GM21390 (cell line): ENCODE measurements around the gene PTPRR.

Experiments used
- ATAC-seq: cut with Tn5 transposase; IDR thresholded peaks from one replicate; pipeline ENCODE4 v1.9.1; 2021; ENCODE audit not compliant: unreplicated experiment

The PTPRR gene

DNA sequence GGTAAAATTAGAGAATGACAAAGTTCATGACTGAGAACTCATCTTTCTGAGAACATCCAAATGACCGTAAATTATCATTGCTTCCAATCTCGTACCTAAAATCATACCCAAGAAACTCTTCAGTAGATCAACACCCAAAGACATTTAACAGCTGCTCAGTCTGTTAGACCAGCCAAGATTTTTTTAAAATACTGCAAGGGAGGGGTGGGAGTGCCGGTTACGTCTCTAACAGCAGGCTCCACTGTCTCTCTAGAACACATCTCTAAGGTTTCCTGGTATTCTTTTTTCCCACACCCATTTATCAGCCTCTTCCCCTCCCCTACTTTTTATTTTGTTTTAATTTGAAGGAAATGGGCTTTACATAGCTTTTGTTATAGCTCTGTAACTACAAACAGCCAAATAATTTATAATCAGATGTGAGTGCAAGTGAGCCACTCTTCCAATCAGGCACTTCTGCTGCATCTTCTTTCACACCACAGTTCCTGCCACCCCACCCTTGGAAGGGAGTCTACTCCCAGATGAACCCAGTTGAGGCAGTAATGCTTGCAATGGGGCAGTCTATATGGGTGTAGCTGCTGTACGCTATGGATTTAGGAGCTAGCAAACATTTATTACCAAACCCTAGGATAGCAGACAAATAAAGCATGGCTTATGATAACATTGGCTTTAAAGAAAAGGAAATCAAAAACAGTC is 305.2 kb downstream of the PTPRR start:
- no peak for ATAC-seq

DNA sequence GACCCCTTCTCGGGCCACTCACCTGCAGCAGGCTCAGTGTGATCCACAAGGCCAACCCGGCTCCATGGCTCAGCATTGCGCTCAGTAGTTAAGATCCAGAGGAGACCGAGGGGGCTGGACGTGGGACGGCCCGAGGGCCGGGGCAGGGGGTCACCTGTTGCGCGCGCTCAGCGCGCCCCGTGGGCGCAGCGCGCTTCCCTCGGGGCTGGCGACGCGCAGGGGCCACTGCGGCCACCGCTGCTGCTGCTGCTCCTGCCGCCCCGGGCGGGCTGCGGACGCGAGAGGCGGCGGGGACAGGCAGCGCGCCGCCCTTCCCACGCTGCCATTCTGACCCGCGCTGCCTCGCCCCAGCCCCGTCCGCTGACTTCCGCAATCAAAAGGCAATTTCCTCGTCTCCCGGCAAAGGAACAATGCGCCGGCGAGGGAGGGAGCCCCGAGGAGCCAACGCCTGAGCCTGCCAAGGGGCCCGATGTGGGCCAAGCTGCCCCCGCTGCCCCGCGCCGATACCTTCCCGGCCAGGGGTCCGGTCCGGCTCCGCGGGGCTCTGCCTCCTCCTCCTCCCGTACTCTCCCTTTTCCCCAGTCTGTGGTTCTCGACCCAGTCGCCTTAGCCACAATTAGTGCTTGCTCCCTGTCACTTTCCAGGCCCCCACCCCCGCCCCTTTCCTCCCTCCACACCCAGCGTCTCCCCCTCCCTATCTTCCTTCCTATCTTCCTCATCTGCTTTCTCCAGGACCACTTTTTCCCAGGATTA is 310.6 kb downstream of the PTPRR start:
- ATAC-seq: no peak

DNA sequence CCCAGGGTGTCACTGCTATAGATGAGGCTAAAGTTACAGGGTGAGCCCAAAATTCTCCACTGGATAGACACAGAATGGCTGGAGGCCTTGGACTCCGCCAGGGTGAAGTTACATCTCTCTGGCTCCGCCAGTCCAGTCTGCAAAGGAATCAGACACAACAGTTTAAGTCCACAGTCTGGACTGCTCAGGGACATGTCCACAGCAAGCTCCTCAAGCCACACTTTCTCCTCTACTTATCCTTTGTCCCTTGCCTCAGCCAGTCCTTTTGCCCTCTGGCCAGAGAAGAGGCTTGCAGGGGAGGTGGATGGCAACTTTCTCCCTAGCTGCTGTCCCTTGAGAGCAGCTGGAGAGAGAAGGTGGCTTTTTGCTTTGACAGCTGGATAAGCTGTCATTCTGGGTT is 311.3 kb downstream of the PTPRR start:
- no peak for ATAC-seq

DNA sequence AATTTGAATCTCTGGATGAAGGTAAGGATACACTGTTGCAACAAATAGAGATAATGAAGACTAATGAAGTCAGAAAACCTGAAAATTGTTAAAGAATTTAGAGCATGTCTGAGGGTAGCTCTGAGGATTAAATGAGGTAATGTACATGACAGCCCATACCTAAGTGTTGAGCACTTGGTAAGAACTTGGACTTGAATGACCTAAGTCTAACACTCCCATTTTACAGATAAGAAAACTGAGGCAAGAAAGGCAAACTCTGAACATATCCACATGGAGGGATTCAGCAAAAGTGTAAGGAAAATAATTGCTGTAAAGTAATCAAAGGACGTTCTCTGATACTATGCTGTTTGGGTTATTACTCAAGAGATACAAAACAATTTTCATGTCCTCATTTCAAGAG is 312.4 kb downstream of the PTPRR start:
- no peak for ATAC-seq

DNA sequence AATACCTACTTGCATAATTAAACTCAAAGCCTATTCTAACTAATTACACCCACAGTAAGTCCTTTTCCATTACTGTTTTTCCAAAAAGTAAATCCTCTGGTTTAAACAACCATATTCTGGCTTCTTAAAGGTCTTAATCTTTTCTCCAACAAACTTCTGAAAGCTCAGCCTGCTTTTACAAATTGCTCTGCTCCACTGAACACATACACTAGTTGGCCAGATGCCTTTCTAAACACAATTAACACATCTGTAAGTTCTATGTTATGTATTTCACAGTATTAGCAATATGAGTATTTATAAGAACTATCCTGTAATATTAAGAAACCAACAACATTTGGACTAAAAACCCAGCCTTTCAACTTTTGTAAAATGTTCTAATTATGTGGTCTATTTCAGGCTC is 313.4 kb downstream of the PTPRR start:
- ATAC-seq: no peak

DNA sequence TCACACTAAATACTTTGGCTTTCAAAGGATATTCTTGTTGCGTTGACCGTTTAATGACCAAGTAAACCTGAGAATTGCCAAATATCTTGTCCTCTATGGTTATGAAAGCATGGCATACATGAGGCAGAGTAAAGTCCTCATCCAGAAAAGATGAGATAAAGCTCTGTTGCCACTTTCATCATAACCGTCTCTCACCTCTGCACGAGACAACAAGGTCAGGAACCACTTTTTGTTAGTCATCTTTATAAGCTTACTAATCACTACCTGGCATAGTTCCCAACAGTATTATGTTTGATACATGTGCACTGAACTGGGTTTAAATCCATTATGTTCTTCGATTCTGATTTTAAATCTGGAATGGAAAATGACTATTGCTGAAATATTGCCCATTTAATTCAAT is 314.6 kb downstream of the PTPRR start:
- no peak for ATAC-seq

DNA sequence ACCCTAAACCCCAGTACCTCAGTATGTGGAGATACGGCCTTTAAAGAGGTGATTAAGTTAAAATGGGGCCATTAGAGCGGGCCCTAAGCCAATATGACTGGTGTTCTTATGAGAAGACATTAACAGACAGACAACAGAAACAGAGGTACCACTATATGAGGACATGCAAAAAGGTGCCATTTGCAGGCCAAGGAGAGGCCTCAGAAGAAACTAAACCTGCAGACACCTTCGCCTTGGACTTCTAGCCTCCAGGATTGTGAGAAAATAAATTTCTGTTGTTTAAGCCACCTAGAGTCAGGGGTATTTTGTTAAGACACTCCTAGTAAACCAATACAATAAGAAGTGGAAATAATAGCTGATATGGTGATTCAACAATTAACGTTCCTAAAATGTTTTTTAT is 315.9 kb downstream of the PTPRR start:
- ATAC-seq: no peak

DNA sequence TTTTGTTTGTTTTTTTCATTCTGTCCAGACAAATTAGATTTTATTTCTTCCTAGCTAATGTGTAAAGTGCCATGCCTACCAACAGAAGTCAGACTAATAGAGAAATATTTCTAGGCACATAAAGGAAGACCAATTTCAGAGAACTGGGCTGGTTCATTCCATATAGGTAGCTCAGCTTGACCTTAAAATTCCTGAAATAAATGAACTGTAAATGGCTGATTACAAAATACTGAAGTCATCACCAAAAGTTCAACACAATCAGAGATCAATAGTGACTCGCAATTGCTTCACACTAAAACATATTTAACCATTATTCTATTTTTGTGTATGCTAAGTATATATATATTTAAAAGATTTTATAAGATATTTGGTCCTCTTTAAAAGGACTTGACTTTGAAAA is 317.5 kb downstream of the PTPRR start:
- no peak for ATAC-seq

DNA sequence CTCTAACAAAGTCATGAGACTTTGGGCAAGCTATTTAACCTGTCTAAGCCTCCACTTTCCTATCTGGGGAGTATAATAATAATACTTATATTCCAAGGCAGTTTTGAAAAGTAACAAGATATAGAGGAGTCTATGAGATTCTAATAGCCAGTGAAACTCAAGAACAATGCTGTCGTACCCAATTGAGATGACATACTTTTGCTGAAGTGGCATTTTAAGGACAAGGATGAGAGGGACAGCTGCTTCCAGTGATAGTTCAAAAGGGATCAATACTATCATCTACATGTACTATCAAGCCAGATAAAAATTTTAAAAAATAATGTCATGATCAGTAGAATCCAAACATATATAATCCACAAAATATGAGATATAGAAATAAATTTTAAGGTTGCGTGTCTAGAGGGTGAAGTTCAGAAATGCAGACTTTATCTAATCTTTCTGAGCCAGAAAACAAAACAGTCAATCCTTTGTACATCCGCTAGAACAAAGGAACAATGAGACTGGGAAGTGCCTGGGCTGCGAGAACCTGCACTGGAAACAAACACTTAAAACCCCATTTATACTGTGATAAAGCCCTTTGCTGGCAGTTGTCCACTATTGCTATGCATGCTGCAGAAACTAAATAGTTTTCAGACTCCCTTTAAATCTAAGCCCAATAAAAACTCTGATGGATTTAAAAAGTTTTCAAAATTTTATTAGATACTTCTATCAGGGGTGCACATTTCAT is 321.9 kb downstream of the PTPRR start:
- no peak for ATAC-seq

DNA sequence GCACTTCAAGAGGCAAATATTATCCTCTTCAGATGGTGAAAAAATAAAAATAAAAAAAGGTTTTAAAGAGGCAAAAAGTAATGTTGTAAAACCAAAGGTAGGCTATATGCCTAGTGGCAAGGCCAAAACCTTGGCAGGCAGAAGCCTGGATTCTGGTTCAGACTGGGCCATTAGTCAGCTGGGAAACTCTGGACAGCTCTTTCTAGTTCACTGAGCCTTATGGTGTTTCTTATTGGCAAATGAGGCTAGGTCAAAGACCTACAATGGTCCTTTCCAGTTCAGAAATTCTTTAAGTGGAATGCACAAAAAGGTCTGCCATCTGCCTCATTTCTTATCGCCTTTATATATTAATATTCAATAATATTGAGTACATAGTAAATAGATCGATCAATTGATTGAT is 327.9 kb downstream of the PTPRR start:
- no peak for ATAC-seq

DNA sequence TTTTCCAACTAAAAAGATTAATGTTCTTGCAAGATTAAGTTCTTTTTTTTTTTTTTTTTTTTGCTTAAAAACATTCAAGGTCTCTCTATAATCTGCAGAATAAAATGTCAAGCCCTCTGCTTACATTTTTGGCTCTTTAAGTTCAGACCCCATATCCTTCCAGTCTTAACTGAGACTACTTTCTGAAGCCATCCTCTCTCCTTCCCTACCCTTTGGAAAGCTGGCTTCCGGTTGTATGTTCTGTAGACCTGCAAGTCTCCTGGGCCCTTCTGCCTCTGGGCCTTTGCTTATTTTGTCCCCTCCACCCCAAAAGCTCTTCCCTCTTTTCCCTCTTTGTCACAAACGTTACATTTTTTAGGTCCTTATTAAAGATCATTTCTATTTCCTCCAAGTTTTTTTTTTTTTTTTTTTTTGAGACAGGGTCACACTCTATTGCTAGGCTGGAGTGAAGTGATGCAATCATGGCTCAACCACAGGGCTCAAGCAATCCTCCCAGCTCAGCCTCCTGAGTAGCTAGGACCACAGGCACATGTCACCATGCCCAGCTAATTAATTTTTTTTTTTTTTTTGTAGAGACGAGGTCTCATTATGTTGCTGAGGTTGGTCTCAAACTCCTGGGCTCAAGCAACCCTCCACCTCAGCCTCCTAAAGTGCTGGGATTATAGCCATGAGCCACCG is 329.9 kb downstream of the PTPRR start:
- ATAC-seq: no peak

DNA sequence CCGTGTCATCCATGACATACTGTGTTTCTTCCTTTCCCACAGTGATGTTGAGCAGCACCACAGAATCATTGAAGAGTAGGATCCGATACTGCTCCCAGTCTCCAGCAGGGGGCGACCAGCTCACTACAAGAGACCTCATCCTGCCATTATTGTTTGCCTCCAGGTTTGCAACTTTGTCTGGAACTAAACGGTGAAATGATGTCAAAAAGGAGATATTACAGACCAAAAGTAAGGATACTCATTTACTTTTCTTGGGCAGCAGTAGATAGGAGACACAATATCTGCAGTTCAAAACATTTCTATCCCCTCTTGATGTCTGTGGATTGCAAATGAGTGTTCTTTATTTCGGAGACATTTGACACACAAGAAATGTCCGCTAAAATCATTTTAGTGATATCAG is 330.5 kb downstream of the PTPRR start:
- ATAC-seq: peak; percentile 94
